Spleen (tissue), 7 donors: Measurements from ENCODE around the gene GAPVD1.

ENCODE experiments used
- POLR2A ChIP-seq, 3 donors: fragments of 450-650 bp; IDR thresholded peaks; one replicate each; pipeline ENCODE4 v1.5.1; 2017; ENCODE audit warnings: antibody characterized with exemption in 3 of 3, mild to moderate bottlenecking in 1 of 3
- POLR2AphosphoS5 ChIP-seq, 3 donors: sonication (generic); formaldehyde crosslinking; IDR thresholded peaks; one replicate each; pipeline ENCODE4 v1.5.1; 2017; ENCODE audit warnings: antibody characterized with exemption in 3 of 3
- TF ChIP-seq, protein P1 (sequence below), 11 experiments: fragments of 200-600 bp in 7 of 11; fragments of 450-650 bp in 4 of 11; sonication (generic) in 4 of 11; IDR thresholded peaks in 8 of 11; conservative IDR thresholded peaks in 3 of 11; 1 replicate in 7 of 11; 2 replicates in 4 of 11; pipeline versions ENCODE4 v1.4.0 to v1.8.0; 2016 to 2021; ENCODE audit warnings: antibody characterized with exemption in 11 of 11, inconsistent platforms in 4 of 11, mild to moderate bottlenecking in 1 of 11
- donor health status: DM: no; HTN: no; CAD: no; lungs with moderate emphysema.
- donor health status: DM: no; HTN: no; CAD: no.
- donor health status: DM: no; HTN: no; CAD: no.

GRCh38 chr9:125409637-125410521 lies 148.3 kb downstream of the GAPVD1 start:
- TF ChIP-seq, protein P1, sequence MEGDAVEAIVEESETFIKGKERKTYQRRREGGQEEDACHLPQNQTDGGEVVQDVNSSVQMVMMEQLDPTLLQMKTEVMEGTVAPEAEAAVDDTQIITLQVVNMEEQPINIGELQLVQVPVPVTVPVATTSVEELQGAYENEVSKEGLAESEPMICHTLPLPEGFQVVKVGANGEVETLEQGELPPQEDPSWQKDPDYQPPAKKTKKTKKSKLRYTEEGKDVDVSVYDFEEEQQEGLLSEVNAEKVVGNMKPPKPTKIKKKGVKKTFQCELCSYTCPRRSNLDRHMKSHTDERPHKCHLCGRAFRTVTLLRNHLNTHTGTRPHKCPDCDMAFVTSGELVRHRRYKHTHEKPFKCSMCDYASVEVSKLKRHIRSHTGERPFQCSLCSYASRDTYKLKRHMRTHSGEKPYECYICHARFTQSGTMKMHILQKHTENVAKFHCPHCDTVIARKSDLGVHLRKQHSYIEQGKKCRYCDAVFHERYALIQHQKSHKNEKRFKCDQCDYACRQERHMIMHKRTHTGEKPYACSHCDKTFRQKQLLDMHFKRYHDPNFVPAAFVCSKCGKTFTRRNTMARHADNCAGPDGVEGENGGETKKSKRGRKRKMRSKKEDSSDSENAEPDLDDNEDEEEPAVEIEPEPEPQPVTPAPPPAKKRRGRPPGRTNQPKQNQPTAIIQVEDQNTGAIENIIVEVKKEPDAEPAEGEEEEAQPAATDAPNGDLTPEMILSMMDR (IDR thresholded peaks at IDR 0.05 in 8 of 11, conservative IDR thresholded peaks at IDR 0.05 in 3 of 11), result no peak
- TF ChIP-seq POLR2AphosphoS5 (IDR thresholded peaks at IDR 0.05) (no peak), POLR2A (IDR thresholded peaks at IDR 0.05) (no peak)
